ENCODE results near the gene NLRP3. TPM values are rescaled to one million over a fixed set of nuclear protein-coding genes. Genes with fewer than 3 reads are reported as not detected.

NLRP3 gene
- total RNA-seq, 2 experiments from 2014 or later, result 0.33 to 0.44 TPM

- CTCF ChIA-PET, result interaction anchor here (0.9 to 1.5 kb wide), 4 partner anchors 12 to 84 kb away, joined by 3 read pairs; no protein-coding TSS in a partner anchor
- no peaks in the 10 kb centered on the region for H3K9me3 Mint-ChIP-seq (ENCODE audit: low read depth)
- no peak overlapping the region for H3K27ac Mint-ChIP-seq
- ATAC-seq, result no peak
- peaks cover 8% of the 10 kb centered on the region for H3K4me1 Mint-ChIP-seq
- H3K27me3 Mint-ChIP-seq, result peaks cover 47% of the 10 kb centered on the region
- DNase-seq, result no peak
- H3K36me3 Mint-ChIP-seq, result no peaks in the 10 kb centered on the region
- no peak overlapping the region for H3K4me3 Mint-ChIP-seq
Measured at GRCh38 chr1:247402120-247402675, 13.8 kb upstream of the NLRP3 start.

DNA sequence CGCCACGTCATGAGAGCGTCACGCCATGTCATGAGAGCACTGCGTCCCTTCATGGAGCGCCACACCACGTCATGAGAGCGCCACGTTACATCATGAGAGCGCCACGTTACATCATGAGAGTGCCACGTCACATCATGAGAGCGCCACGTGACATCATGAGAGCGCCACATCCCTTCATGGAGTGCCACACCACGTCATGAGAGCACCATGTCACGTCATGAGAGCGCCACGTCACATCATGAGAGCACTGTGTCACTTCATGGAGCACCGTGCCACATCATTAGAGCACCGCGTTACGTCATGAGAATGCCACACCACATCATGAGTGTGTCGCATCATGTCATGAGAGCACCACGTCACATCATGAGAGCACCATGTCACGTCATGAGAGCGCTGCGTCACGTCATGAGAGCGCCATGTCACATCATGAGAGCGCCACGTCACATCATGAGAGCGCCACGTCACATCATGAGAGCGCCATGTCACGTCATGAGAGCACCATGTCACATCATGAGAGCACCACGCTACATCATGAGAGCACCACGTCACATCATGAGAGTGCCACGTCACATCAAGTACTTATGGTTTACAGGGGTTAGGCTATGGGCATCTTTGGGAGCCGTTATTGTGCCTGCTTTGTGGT is 9.8 kb upstream of the NLRP3 start:
- H3K27ac Mint-ChIP-seq, result no peak overlapping the region
- no peaks in the 10 kb centered on the region for H3K9me3 Mint-ChIP-seq (ENCODE audit: low read depth)
- CTCF ChIA-PET, result no interaction called here
- H3K4me3 Mint-ChIP-seq, result no peak overlapping the region
- H3K4me1 Mint-ChIP-seq, result peaks cover 33% of the 10 kb centered on the region
- peaks cover 47% of the 10 kb centered on the region for H3K27me3 Mint-ChIP-seq
- no peak for ATAC-seq
- no peak for DNase-seq
- H3K36me3 Mint-ChIP-seq, result no peaks in the 10 kb centered on the region

- H3K4me1 Mint-ChIP-seq, result peaks cover 33% of the 10 kb centered on the region
- peak; percentile 79 for ATAC-seq
- H3K27me3 Mint-ChIP-seq, result peaks cover 51% of the 10 kb centered on the region
- H3K9me3 Mint-ChIP-seq (ENCODE audit: low read depth), result no peaks in the 10 kb centered on the region
- H3K27ac Mint-ChIP-seq, result no peak overlapping the region
- peak overlapping the region; percentile 50 for H3K4me3 Mint-ChIP-seq
- H3K36me3 Mint-ChIP-seq, result no peaks in the 10 kb centered on the region
- peak; percentile 75 for DNase-seq
- CTCF ChIA-PET, result no interaction called here
Measured at GRCh38 chr1:247407180-247407616, 8.8 kb upstream of the NLRP3 start.

- H3K27ac Mint-ChIP-seq, result no peak overlapping the region
- DNase-seq, result no peak
- no peaks in the 10 kb centered on the region for H3K36me3 Mint-ChIP-seq
- peaks cover 55% of the 10 kb centered on the region for H3K27me3 Mint-ChIP-seq
- H3K4me3 Mint-ChIP-seq, result peak overlapping the region; percentile 51
- H3K9me3 Mint-ChIP-seq (ENCODE audit: low read depth), result no peaks in the 10 kb centered on the region
- peaks cover 33% of the 10 kb centered on the region for H3K4me1 Mint-ChIP-seq
- ATAC-seq, result peak; percentile 15
- CTCF ChIA-PET, result no interaction called here
Measured at GRCh38 chr1:247408100-247408499, 7.9 kb upstream of the NLRP3 start.

GRCh38 chr1:247409869-247410544 is 6.0 kb upstream of the NLRP3 start:
- H3K36me3 Mint-ChIP-seq, result no peaks in the 10 kb centered on the region
- peaks cover 60% of the 10 kb centered on the region for H3K27me3 Mint-ChIP-seq
- CTCF ChIA-PET, result interaction anchor here (2.0 kb wide), 1 partner anchor 20 kb away, joined by 8 read pairs; no protein-coding TSS in a partner anchor
- DNase-seq (peak; percentile 55), ATAC-seq (peak; percentile 67)
- no peaks in the 10 kb centered on the region for H3K9me3 Mint-ChIP-seq (ENCODE audit: low read depth)
- H3K27ac Mint-ChIP-seq, result peak overlapping the region; percentile 30
- peaks cover 34% of the 10 kb centered on the region for H3K4me1 Mint-ChIP-seq
- peak overlapping the region; percentile 45 for H3K4me3 Mint-ChIP-seq

- H3K36me3 Mint-ChIP-seq, result no peaks in the 10 kb centered on the region
- H3K27me3 Mint-ChIP-seq, result peaks cover 70% of the 10 kb centered on the region
- H3K4me1 Mint-ChIP-seq, result peaks cover 48% of the 10 kb centered on the region
- no peak overlapping the region for H3K27ac Mint-ChIP-seq
- CTCF ChIA-PET, result interaction anchor here (2.0 kb wide), 1 partner anchor 22 kb away, joined by 8 read pairs; no protein-coding TSS in a partner anchor
- no peaks in the 10 kb centered on the region for H3K9me3 Mint-ChIP-seq (ENCODE audit: low read depth)
- H3K4me3 Mint-ChIP-seq, result no peak overlapping the region
- DNase-seq (no peak), ATAC-seq (no peak)
Measured at GRCh38 chr1:247411621-247412327, 4.2 kb upstream of the NLRP3 start.

GRCh38 chr1:247417831-247418230 is 1.9 kb downstream of the NLRP3 start:
- Mint-ChIP-seq H3K4me3 (no peak overlapping the region), H3K27ac (no peak overlapping the region), H3K36me3 (no peaks in the 10 kb centered on the region)

DNA sequence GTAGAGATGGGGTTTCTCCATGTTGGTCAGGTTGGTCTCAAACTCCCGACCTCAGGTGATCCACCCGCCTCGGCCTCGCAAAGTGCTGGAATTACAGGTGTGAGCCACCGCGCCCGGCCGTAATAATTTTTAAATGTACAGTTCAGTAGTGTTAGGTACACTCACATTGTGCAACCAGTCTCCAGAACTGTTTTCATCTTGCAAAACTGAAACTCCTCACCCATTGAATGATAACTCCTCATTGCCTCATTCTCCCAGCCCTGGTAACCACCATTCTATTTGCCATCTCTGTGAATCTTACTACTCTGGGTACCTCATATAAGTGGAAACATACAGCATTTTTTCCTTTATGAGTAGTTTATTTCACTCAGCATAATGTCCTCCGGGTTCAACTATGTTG is 3.4 kb downstream of the NLRP3 start:
- ATAC-seq (no peak), DNase-seq (no peak)
- H3K4me1 Mint-ChIP-seq, result peaks cover 26% of the 10 kb centered on the region
- peaks cover 30% of the 10 kb centered on the region for H3K27me3 Mint-ChIP-seq
- CTCF ChIA-PET, result interaction anchor here (1.7 kb wide), 1 partner anchor 29 kb away, joined by 6 read pairs; no protein-coding TSS in a partner anchor
- no peak overlapping the region for H3K4me3 Mint-ChIP-seq
- H3K27ac Mint-ChIP-seq, result no peak overlapping the region
- no peaks in the 10 kb centered on the region for H3K9me3 Mint-ChIP-seq (ENCODE audit: low read depth)
- H3K36me3 Mint-ChIP-seq, result no peaks in the 10 kb centered on the region

More at GRCh38 chr1:247417831-247418230, 1.9 kb downstream of the NLRP3 start:
- DNase-seq (no peak), ATAC-seq (no peak)
- Mint-ChIP-seq H3K4me1 (peaks cover 26% of the 10 kb centered on the region), H3K27me3 (peaks cover 44% of the 10 kb centered on the region), H3K9me3 (ENCODE audit: low read depth) (no peaks in the 10 kb centered on the region)
- CTCF ChIA-PET, result no interaction called here

GRCh38 chr1:247421074-247421473 is 5.1 kb downstream of the NLRP3 start:
- H3K27ac Mint-ChIP-seq, result no peak overlapping the region
- CTCF ChIA-PET, result interaction anchor here (1.7 kb wide), 1 partner anchor 31 kb away, joined by 6 read pairs; no protein-coding TSS in a partner anchor
- H3K9me3 Mint-ChIP-seq (ENCODE audit: low read depth), result no peaks in the 10 kb centered on the region
- no peaks in the 10 kb centered on the region for H3K36me3 Mint-ChIP-seq
- DNase-seq, result no peak
- no peak for ATAC-seq
- H3K4me3 Mint-ChIP-seq, result no peak overlapping the region
- peaks cover 17% of the 10 kb centered on the region for H3K27me3 Mint-ChIP-seq
- peaks cover 14% of the 10 kb centered on the region for H3K4me1 Mint-ChIP-seq

DNA sequence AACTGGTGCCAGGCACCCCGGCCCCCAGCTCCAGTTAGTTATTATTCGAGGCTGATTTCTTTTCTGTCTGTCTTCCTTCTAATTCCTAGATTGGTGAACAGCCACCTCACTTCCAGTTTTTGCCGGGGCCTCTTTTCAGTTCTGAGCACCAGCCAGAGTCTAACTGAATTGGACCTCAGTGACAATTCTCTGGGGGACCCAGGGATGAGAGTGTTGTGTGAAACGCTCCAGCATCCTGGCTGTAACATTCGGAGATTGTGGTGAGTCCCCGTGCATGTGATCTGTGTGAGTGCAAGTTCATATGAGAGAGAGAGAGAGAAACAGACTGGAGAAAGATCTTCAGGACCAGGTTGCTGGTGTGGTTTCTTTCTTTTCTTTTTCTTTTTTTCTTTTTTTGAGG is 13.5 kb downstream of the NLRP3 start:
- no peak for DNase-seq
- H3K4me3 Mint-ChIP-seq, result no peak overlapping the region
- H3K36me3 Mint-ChIP-seq, result no peaks in the 10 kb centered on the region
- no peaks in the 10 kb centered on the region for H3K4me1 Mint-ChIP-seq
- H3K27me3 Mint-ChIP-seq, result no peaks in the 10 kb centered on the region
- no peaks in the 10 kb centered on the region for H3K9me3 Mint-ChIP-seq (ENCODE audit: low read depth)
- H3K27ac Mint-ChIP-seq, result no peak overlapping the region
- CTCF ChIA-PET, result no interaction called here
- ATAC-seq, result no peak

GRCh38 chr1:247430434-247430833 is 14.5 kb downstream of the NLRP3 start:
- Mint-ChIP-seq H3K27ac (no peak overlapping the region), H3K4me3 (no peak overlapping the region), H3K4me1 (no peaks in the 10 kb centered on the region), H3K27me3 (no peaks in the 10 kb centered on the region), H3K36me3 (no peaks in the 10 kb centered on the region), H3K9me3 (ENCODE audit: low read depth) (no peaks in the 10 kb centered on the region)
- DNase-seq, result no peak
- ATAC-seq, result no peak
- CTCF ChIA-PET, result interaction anchor here (1.2 kb wide), 1 partner anchor 58 kb away, joined by 4 read pairs; no protein-coding TSS in a partner anchor

- H3K27me3 Mint-ChIP-seq, result no peaks in the 10 kb centered on the region
- CTCF ChIA-PET, result interaction anchor here (1.2 kb wide), 1 partner anchor 59 kb away, joined by 4 read pairs; no protein-coding TSS in a partner anchor
- H3K9me3 Mint-ChIP-seq (ENCODE audit: low read depth), result no peaks in the 10 kb centered on the region
- DNase-seq, result no peak
- no peak for ATAC-seq
- H3K27ac Mint-ChIP-seq, result no peak overlapping the region
- no peaks in the 10 kb centered on the region for H3K36me3 Mint-ChIP-seq
- no peak overlapping the region for H3K4me3 Mint-ChIP-seq
- no peaks in the 10 kb centered on the region for H3K4me1 Mint-ChIP-seq
Measured at GRCh38 chr1:247431643-247432042, 15.7 kb downstream of the NLRP3 start.

DNA sequence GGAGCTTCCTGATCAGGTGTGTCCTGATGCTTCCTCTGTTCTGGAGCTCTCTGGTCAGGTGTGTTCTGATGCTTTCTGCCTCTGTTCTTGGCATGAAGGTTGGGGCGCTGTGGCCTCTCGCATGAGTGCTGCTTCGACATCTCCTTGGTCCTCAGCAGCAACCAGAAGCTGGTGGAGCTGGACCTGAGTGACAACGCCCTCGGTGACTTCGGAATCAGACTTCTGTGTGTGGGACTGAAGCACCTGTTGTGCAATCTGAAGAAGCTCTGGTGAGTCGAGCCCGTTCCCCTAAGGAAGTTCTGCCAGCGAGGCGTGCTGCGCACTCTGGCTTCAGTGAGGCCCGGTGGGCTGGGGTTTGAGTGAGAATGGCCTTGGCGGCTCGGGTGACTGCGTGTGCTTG is 18.0 kb downstream of the NLRP3 start:
- ATAC-seq (no peak), DNase-seq (no peak)
- no peak overlapping the region for H3K4me3 Mint-ChIP-seq
- H3K27me3 Mint-ChIP-seq, result no peaks in the 10 kb centered on the region
- H3K9me3 Mint-ChIP-seq (ENCODE audit: low read depth), result no peaks in the 10 kb centered on the region
- CTCF ChIA-PET, result no interaction called here
- H3K36me3 Mint-ChIP-seq, result no peaks in the 10 kb centered on the region
- no peaks in the 10 kb centered on the region for H3K4me1 Mint-ChIP-seq
- no peak overlapping the region for H3K27ac Mint-ChIP-seq
